H1 (cell line): ENCODE data around the gene SMAD6. TPM values are rescaled to one million over a fixed set of nuclear protein-coding genes. Genes with fewer than 3 reads are reported as not detected.
A peak's percentile ranks its signal among the peaks of the same experiment; 100 is the strongest.

Experiments used
- RAD21 ChIP-seq, 2 experiments: IDR thresholded peaks in 1 of 2; conservative IDR thresholded peaks in 1 of 2; 2 replicates each; pipeline ENCODE4 v1.6.1; 2011; ENCODE audit warnings: low read depth in 2 of 2, low read length in 2 of 2, improper control_type of control experiment in 1 of 2, inconsistent platforms in 1 of 2, mild to moderate bottlenecking in 1 of 2, moderate library complexity in 1 of 2
- polyA plus RNA-seq, 7 experiments: library from polyadenylated mRNA; depleted of rRNA in 3 of 7; stranded (reverse) in 5 of 7; unstranded in 2 of 7; fragments of >200 nt in 5 of 7; fragments of 200-250 nt in 2 of 7; gene quantifications; 1 replicate in 5 of 7; 2 replicates in 1 of 7; 4 replicates in 1 of 7; pipeline versions ENCODE4 v1.2.1 to v1.2.3, GENCODE V29; 2011 to 2013; ENCODE audit warnings: missing spikeins in 2 of 7, mixed read lengths in 2 of 7
- total RNA-seq: library from RNA; stranded (reverse); fragmentation: NEBNext Ultra II Directional; extraction: Animal tissue kit (Norgen Biotek cat#: 25700); gene quantifications from 2 replicates; pipeline ENCODE4 v1.2.1, GENCODE V29; 2021

SMAD6 gene
- total and polyA plus RNA-seq, 2 of the 8 experiments (the other 6 are each of a cell fraction or from before 2014, with no cell fraction given): 1.8 to 7.0 TPM

DNA sequence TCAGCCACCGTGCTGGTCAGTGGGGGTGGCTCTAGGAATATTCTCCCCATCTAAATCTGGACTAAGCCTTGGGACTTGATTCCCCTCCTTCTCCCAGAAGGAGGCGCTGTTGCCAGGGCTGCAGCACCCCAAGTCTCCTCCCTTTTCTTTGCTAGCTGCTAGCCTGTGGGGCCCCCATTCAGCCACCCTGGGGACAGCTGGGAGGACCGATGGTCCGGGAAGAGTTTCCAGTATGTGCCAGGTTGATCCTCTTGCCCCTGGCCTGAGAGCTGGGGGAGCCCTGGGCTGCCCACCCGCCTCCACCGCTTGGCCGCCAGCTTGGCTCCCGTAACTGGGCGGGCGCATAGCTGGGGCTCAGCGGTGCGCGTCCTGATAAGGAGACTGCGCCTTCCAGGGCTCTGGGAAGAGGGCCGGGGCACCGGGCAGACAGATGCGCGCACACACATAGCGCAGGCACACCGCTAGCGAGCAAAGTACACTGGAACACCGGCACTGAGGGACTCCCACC is 4.2 kb downstream of the SMAD6 start (continued):
- TF ChIP-seq RAD21 (IDR thresholded peaks at IDR 0.05 in 1 of 2, conservative IDR thresholded peaks at IDR 0.05 in 1 of 2; ENCODE audit: low read depth in 2 of 2, low read length in 2 of 2): peak; percentile 32 to 50; a peak in 3 of 4 replicates
